Caco-2 (cell line): ENCODE data around the gene C15orf39. TPM values are rescaled to one million over a fixed set of nuclear protein-coding genes. Genes with fewer than 3 reads are reported as not detected.
A peak's percentile ranks its signal among the peaks of the same experiment; 100 is the strongest.

Source experiments
- BruUV-seq: library from RNA; stranded (reverse); fragments of 400-500 nt; replicated peaks from 2 replicates; lab custom pipeline; 2021; lab: Mats Ljungman, UMichigan
- CTCF ChIA-PET: fragments of 300-600 bp; sonication (Branson Sonifier 250); formaldehyde crosslinking; loops from one replicate; lab custom pipeline; 2022; ENCODE audit warnings: antibody characterized with exemption; lab: Charles Lee
- POLR2A ChIA-PET: fragments of 300-600 bp; sonication (Branson Sonifier 250); formaldehyde crosslinking; loops from one replicate; lab custom pipeline; 2022; ENCODE audit warnings: antibody characterized with exemption; lab: Charles Lee
- DNase-seq, 2 experiments: peaks; one replicate each; pipeline versions ENCODE4 v3.0.0 to v3.0.0-alpha.2; 2020 to 2022
- H3K27me3 ChIP-seq: replicated peaks from 2 replicates; pipeline ENCODE4 v1.6.0; 2011; ENCODE audit warnings: low read length; ENCODE audit not compliant: control insufficient read depth, insufficient read depth
- H3K36me3 ChIP-seq: 2 replicates; pipeline ENCODE4 v1.5.1; 2011; ENCODE audit warnings: low read length; ENCODE audit not compliant: control insufficient read depth, insufficient read depth
- H3K4me1 ChIP-seq: fragments of 250-450 bp; sonication (Bioruptor Pico); 2 replicates; pipeline ENCODE4 v1.5.1; 2020; ENCODE audit warnings: mild to moderate bottlenecking
- H3K4me3 ChIP-seq: 2 replicates; pipeline ENCODE4 v1.5.1; 2011; ENCODE audit warnings: low read depth, mild to moderate bottlenecking, control low read depth, low read length
- H3K9me3 ChIP-seq: fragments of 250-450 bp; sonication (Bioruptor Pico); 2 replicates; pipeline ENCODE4 v1.5.1; 2020; ENCODE audit warnings: mild to moderate bottlenecking, moderate library complexity
- H3K27ac Mint-ChIP-seq: one replicate; pipeline ENCODE4 v1.8.0; 2022; ENCODE audit warnings: mixed read lengths; ENCODE audit not compliant: unreplicated experiment
- H3K27me3 Mint-ChIP-seq: one replicate; pipeline ENCODE4 v1.8.0; 2022; ENCODE audit warnings: mixed read lengths; ENCODE audit not compliant: insufficient read depth, unreplicated experiment
- H3K36me3 Mint-ChIP-seq: one replicate; pipeline ENCODE4 v1.8.0; 2022; ENCODE audit warnings: mild to moderate bottlenecking, mixed read lengths; ENCODE audit not compliant: insufficient read depth, unreplicated experiment
- H3K4me1 Mint-ChIP-seq: one replicate; pipeline ENCODE4 v1.8.0; 2022; ENCODE audit warnings: low read depth, mixed read lengths; ENCODE audit not compliant: unreplicated experiment
- H3K4me3 Mint-ChIP-seq: one replicate; pipeline ENCODE4 v1.8.0; 2022; ENCODE audit warnings: mild to moderate bottlenecking, moderate library complexity, mixed read lengths; ENCODE audit not compliant: unreplicated experiment
- H3K9me3 Mint-ChIP-seq: one replicate; pipeline ENCODE4 v1.8.0; 2022; ENCODE audit warnings: mixed read lengths; ENCODE audit not compliant: unreplicated experiment
- CTCF ChIP-seq, 2 experiments: fragments of 200-600 bp in 1 of 2; IDR thresholded peaks; 1 replicate in 1 of 2; 2 replicates in 1 of 2; pipeline versions ENCODE4 v1.5.1 to v1.8.0; 2011 to 2022; ENCODE audit warnings: antibody characterized with exemption in 1 of 2, control low read depth in 1 of 2, inconsistent platforms in 1 of 2, low read depth in 1 of 2, low read length in 1 of 2, mild to moderate bottlenecking in 1 of 2, moderate library complexity in 1 of 2; ENCODE audit not compliant: insufficient read depth in 1 of 2, severe bottlenecking in 1 of 2, unreplicated experiment in 1 of 2
- intact Hi-C: fragments of 100-400 bp; cut with micrococcal nuclease; formaldehyde crosslinking; loops from one replicate; pipeline ENCODE4 v1.10.0; 2022; ENCODE audit not compliant: unreplicated experiment
- total RNA-seq: library from RNA; stranded (reverse); gene quantifications from 2 replicates; pipeline ENCODE4 v1.2.3, GENCODE V29; 2022

The C15orf39 gene
- total RNA-seq, 1 experiment from 2014 or later, result 48.2 TPM

- intact Hi-C loops, result loop anchor here (1.0 to 5.0 kb wide), 5 partner anchors 20 to 244 kb away; partner anchors contain the start of gene RPP25
- peak overlapping the region; percentile 91 for H3K27ac Mint-ChIP-seq
- peaks cover 29% of the 10 kb centered on the region for H3K4me1 Mint-ChIP-seq
- ChIA-PET POLR2A (interaction anchor here (0.5 to 2.3 kb wide), 17 partner anchors 14 to 471 kb away, joined by 3 to 25 read pairs (median 5); partner anchors contain the start of gene PPCDC), CTCF (interaction anchor here (0.5 to 3.9 kb wide), 22 partner anchors 19 to 538 kb away, joined by 3 to 36 read pairs (median 4); partner anchors contain the start of genes CYP1A1 and PPCDC)
- Histone ChIP-seq H3K4me3 (peak overlapping the region; percentile 95), H3K36me3 (no peaks in the 10 kb centered on the region), H3K9me3 (no peaks in the 10 kb centered on the region), H3K27me3 (no peaks in the 10 kb centered on the region), H3K4me1 (peaks cover 45% of the 10 kb centered on the region)
- TF ChIP-seq CTCF (IDR thresholded peaks at IDR 0.05; ENCODE audit: insufficient read depth in 1 of 2, low read depth in 1 of 2, low read length in 1 of 2, severe bottlenecking in 1 of 2, unreplicated experiment in 1 of 2), result no peak
- peak; percentile 82 to 94 for DNase-seq
- no peaks in the 10 kb centered on the region for H3K9me3 Mint-ChIP-seq
- peaks cover 26% of the 10 kb centered on the region for H3K36me3 Mint-ChIP-seq
- no TSS peak for BruUV-seq
- no peaks in the 10 kb centered on the region for H3K27me3 Mint-ChIP-seq
- H3K4me3 Mint-ChIP-seq, result peak overlapping the region; percentile 95
Measured at GRCh38 chr15:75200765-75201615, 692 bp upstream of the C15orf39 start.

GRCh38 chr15:75202251-75203016 lies 752 bp downstream of the C15orf39 start:
- Mint-ChIP-seq H3K27me3 (no peaks in the 10 kb centered on the region), H3K36me3 (peaks cover 32% of the 10 kb centered on the region), H3K27ac (peak overlapping the region; percentile 91), H3K4me3 (peak overlapping the region; percentile 95), H3K9me3 (no peaks in the 10 kb centered on the region), H3K4me1 (peaks cover 29% of the 10 kb centered on the region)
- Histone ChIP-seq H3K4me1 (peaks cover 45% of the 10 kb centered on the region), H3K27me3 (no peaks in the 10 kb centered on the region), H3K36me3 (no peaks in the 10 kb centered on the region; the same call in 1 of the 2 replicates), H3K9me3 (no peaks in the 10 kb centered on the region), H3K4me3 (peak overlapping the region; percentile 95)
- intact Hi-C loops, result loop anchor here (5.0 kb wide), 2 partner anchors 65 to 245 kb away; partner anchors contain the start of gene RPP25
- peak in 1 of 2 experiments; percentile 46 for TF ChIP-seq CTCF (IDR thresholded peaks at IDR 0.05; ENCODE audit: insufficient read depth in 1 of 2, low read depth in 1 of 2, low read length in 1 of 2, severe bottlenecking in 1 of 2, unreplicated experiment in 1 of 2)
- peak; percentile 73 to 79 for DNase-seq
- BruUV-seq, result no TSS peak
- ChIA-PET CTCF (interaction anchor here (1.0 to 3.9 kb wide), 9 partner anchors 20 to 179 kb away, joined by 3 to 36 read pairs (median 13); partner anchors contain the start of gene PPCDC), POLR2A (interaction anchor here (0.6 to 2.3 kb wide), 12 partner anchors 21 to 244 kb away, joined by 3 to 25 read pairs (median 6); partner anchors contain the start of gene PPCDC)
